NCI-H146 (cell line): ENCODE measurements around the gene STX4.

Source experiments
- DNase-seq: peaks from one replicate; lab custom pipeline; 2025; lab: John Stamatoyannopoulos, UW

The STX4 gene

GRCh38 chr16:31020536-31020935, 12.8 kb upstream of the STX4 start:
- DNase-seq, result no peak

- DNase-seq, result no peak
Measured at GRCh38 chr16:31022544-31023251, 10.7 kb upstream of the STX4 start.

GRCh38 chr16:31023252-31023602, 10.1 kb upstream of the STX4 start:
- no peak for DNase-seq

DNA sequence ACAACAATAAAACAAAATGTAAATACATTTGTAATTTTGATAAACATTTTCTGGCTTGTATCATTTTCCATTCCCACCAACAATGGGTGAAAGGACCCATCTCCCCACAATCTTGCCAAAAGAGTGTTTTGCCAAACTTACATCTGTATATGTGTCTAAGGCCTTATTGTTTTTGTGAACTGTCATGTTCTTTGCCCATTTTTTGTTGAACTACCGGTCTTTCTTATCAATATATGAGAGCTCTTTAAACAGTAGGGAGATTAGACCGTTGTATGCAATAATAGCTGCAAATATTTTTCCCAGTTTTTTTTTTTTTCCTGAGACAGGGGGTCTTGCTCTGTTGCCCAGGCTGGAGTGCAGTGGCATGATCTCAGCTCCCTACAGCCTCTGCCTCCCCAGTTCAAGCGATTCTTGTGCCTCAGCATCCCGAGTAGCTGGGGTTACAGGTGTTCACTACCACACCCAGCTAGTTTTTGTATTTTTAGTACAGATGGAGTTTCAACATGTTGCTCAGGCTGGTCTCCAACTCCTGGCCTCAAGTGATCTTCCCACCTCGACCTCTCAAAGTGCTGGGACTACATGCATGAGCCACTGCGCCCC, 9.6 kb upstream of the STX4 start:
- no peak for DNase-seq

DNA sequence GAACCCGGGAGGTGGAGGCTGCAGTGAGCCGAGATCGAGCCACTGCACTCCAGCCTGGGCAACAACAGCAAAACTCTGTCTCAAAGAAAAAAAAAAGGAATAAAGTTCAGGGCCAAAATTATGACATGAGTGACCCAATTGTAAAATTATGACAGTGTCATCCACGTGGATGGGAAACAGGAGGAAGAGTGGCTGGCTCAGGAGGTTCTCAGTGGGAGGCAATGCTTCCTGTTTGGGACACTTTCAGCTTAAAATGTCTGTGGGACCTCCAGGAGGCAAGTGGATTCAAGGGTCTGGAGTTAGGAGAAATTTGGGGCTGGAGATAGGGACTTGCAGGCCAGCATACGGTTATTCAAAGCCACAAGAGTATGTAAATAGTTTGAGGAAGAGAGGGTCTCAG, 8.0 kb upstream of the STX4 start:
- DNase-seq, result no peak

DNA sequence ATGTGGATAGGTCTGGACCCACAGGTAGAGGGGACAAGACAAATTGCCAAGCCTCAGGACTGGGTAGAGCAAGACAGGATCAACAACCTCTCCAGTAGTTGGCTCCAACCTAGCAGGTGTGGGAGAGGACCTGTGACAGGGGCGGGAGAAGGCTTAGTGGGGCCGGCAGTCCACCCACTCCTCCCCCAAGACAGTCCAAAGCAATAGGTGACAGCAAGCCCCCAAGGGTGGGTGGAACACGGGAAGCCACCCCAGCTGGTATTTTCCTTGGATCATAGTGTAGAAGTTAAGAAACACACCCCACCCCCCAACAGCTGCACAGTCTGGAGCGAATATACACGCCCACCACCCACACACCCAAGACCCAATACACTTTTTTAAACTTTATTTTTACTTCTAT, 4.1 kb upstream of the STX4 start:
- no peak for DNase-seq

GRCh38 chr16:31031276-31031675, 2.1 kb upstream of the STX4 start:
- no peak for DNase-seq

DNA sequence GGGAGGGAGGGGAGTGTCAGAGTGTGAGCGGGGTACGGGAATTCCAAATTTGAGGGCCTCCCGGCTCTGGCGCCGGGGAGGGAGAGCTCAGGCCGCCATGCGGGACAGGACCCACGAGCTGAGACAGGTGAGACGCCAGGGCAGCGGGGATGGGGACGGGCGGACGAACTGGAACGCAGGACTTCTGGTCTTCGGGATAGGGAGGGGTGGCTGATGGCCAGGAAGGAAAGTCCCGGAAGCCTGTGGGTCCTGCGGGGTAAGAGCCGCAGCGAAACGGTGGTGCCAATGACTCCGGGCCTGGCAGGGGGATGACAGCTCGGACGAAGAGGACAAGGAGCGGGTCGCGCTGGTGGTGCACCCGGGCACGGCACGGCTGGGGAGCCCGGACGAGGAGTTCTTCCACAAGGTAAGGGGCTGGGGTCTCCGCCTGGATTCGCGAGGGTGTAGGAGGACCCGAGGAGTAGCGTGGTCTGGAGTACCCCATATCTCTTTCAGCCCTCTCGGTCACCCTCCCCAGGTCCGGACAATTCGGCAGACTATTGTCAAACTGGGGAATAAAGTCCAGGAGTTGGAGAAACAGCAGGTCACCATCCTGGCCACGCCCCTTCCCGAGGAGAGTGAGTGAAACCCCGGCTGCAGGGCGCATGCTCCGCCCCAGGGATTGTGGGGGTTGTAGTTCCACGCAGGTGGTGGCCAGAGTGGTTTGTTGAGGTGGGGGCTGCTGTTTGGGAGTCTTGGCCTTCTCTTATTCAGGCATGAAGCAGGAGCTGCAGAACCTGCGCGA, 543 bp downstream of the STX4 start:
- peak; percentile 86 for DNase-seq

DNA sequence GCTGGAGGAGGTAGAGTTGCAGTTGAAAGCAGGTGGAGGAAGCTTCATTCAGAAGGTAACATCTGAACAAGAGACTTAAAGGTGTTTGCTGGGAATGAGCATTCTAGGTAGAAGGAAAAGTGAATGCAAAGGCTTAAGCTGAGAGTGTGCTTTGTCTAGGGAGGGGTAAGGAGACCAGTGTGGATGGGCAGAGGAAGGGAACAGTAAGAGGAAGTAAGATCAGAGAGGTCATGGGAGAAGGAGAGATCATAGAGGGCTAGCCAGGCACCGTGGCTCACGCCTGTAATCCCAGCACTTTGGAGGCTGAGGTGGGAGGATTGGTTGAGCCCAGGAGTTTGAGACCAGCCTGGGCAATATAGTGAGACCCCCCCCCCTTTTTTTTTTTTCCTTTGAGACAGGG, 3.3 kb downstream of the STX4 start:
- DNase-seq, result no peak

- no peak for DNase-seq
Measured at GRCh38 chr16:31038993-31039392, 5.6 kb downstream of the STX4 start.

GRCh38 chr16:31042866-31043265, 9.5 kb downstream of the STX4 start:
- DNase-seq, result no peak

DNA sequence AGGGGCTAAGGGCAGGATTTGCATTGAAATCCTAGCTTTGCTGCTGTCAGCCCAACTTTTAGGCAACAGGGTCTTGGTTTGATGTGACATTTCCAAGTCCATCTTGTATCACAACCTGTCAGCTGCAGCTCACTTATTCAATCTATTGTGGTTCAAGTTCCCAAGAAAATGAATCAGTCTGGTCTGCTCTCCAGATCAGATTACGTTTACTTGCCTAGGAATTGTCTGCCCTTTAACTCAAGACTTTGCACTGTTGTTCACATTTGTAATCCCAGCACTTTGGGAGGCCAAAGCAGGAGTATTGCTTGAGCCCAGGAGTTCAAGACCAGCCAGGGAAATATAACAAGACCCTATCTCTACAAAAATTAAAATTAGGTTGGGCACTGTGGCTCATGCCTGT, 10.0 kb downstream of the STX4 start:
- no peak for DNase-seq

DNA sequence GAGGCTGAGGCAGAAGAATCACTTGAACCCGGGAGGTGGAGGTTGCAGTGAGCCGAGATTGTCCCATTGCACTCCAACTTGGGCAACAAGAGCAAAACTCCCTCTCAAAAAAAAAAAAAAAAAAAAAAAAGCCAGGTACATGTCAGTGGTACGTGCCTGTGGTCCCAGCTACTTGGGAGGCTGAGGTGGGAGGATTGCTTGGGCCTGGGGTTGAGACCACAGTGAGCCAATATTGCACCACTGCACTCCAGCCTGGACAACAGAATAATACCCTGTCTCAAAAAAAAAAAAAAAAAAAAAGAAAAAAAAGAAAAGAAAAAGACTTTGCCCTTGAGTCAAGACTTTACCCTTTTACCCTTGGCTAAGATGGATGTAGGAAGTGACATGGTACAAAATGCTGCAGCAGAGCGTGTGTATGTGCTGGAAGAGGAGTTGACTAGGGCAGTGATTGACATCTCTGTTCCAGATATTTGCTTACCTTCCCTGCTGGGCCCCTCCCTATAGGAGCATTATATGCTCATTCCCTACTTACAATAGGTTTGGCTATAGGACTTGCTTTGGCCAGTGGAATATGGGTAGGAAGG, 10.6 kb downstream of the STX4 start:
- no peak for DNase-seq

GRCh38 chr16:31050280-31051030, 17.1 kb downstream of the STX4 start:
- DNase-seq, result peak; percentile 16

- no peak for DNase-seq
Measured at GRCh38 chr16:31052114-31052513, 18.8 kb downstream of the STX4 start.

DNA sequence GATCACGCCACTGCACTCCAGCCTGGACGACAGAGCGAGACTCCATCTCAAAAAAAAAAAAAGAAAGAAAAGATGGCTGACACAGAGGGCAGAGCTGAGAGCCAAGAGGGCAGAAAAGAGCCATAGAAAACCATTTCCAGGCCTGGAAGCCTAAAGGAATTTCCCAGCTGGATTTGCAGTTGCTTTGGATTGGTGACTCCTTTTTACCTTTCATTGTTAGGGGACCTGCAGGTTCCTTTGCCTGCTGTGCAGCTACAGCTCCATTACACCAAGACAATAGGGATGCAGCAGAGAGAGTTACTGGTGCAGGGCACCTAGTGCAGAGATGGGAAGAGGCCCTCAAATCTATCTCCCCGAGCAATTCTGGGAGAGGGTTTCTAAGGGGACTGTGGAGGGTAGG, 22.3 kb downstream of the STX4 start:
- no peak for DNase-seq

DNA sequence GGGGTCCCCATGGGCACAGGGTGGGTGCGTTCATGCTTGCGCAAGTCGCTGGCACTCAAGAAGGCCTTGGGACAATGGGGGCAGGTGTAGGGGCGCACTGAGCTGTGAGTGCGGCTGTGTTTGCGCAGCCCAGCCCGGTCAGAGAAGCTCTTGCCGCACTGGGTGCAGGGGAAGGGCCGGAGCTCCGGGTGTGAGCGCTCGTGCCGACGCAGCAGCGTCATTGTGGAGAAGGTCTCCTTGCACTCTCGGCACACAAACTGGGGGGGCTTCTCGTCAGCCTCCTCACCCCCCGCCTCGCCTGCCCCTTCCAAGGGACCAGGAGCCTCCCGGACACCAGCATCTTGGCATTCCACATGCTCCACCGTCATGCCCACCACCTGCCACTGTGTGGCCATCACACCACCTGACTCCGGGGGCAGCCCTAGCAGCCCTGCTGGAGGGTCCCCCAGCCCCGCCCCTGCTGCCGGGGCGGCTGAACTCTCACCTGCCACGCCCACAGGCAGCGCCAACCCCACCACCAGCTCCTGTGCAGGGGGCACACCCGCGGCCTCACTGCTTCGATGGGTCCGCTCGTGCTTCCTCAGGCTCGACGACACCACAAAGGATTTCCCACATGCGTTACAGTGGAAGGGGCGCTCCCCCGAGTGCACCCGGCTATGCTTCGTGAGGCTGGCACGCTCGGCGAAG, 27.9 kb downstream of the STX4 start:
- no peak for DNase-seq

GRCh38 chr16:31061813-31062440, 28.6 kb downstream of the STX4 start:
- no peak for DNase-seq

DNA sequence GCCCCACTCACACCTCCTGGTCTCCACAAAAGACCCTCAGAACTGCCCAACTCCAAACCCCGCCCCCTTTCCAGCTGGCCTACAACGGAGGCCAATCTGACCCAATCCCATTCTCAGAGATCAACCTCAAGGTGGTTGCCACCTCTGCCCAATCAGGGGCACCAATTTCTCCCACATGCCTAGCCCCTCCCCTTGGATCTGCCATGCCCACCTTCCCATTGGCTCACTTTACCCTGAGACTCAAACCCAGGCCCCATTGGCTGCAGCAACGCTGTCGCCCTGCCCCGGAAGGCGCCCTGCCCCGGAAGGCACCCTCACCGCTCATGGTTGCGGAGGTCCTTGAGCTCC, 30.1 kb downstream of the STX4 start:
- DNase-seq, result no peak

DNA sequence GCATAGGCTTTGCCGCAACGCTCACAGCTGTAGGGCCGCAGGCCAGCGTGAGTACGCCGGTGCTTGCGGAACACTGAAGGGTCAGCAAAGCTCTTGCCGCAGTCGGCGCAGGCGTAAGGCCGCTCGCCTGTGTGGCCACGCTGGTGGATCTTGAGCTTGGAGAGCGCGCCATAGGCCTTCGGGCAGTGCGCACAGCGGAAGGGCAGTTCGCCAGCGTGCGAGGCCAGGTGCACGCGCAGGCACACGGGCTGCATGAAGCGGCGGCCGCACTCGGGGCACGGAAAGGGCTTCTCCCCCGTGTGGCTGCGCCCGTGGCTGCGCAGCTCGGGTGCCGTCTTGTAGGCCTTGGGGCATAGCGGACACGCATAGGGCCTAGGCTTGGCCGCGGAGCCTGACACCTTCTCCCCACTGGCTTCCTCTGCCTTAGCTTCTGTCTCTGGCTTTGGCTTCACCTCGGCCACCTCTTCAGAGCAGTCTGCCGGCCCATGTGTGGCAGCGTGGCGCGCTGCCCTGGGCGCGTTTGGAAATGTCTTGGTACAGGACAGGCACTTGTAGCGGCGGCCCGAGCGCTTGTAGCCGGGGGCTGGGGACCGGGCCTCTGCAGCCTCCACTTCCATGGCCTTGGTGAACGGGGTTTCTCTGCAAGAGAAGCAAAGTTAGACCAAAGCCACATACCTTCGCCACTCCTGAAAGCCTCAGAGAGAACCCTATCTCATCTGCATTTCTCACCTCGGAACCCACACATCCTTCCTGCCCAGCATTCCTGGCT, 30.7 kb downstream of the STX4 start:
- DNase-seq, result no peak
